ENCODE measurements around the gene ADAMTSL3.
"Not testable (repeated sequence)": the region's sequence is repeated elsewhere in the genome, so short reads cannot be mapped to it uniquely, and the experiment has no call there.

Gene ADAMTSL3

DNA sequence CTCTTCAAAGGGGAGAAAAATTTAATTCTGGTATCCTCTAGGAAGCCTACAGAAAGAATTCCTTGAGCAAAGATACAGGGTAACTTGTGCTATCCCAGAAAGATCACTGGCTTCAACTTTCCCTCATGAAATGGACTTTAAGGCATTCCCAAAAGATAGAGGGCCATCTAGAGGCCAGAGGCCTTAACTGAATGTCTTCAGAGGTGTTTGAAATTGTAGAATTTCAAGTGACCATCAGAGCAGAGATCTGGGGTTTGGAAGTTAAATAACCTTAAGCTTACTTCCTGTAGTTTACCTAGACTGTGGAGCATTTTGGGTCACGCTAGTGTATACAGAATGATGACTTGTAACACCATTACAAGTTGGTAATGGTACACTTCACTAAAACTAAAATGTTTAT is 400.6 kb downstream of the ADAMTSL3 start:
- DNase-seq: not testable (repeated sequence)

DNA sequence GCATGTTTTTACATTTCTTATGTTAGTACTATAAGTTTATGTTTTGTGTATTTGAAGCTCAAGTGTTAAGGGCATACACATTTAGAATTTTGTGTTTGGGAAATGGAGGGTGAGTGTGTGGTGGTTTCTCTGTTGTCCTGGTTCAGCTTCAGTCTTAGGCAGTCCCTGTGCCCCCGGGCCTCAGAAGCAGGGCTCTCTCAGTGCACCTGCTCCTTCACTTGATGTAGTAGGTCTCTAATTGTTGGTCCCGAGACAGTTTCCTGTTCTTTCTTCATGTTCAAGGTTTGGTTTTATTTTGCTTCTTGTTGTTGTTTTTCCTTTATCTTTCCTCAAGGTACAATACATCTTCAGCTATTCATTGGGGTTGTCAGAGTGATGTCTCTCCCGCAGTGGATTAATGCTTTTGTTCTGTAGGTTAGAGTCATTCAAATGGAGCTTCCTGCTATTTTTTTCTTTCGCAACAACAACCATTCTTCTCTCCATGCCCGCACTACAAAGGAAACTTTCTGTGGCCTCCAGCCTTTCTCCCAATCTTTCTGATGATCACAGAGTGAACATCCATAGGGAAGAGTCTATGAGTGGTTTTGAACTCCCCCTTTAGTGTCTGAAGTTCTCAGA is 403.9 kb downstream of the ADAMTSL3 start:
- DNase-seq: no peak

DNA sequence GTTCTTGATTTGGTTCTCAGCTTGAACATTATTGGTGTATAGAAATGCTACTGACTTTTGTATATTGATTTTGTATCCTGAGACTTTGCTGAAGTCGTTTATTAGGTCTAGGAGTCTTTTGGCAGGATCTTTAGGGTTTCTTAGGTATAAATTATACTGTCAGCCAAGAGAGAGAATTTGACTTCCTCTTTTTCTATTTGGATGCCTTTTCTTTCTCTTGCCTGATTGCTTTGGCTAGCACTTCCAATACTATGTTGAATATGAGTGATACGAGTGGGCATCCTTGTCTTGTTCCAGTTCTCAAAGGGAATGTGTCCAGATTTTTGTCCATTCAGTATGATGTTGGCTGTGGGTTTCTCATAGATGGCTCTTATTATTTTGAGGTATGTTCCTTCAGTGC is 409.8 kb downstream of the ADAMTSL3 start:
- not testable (repeated sequence) for DNase-seq

DNA sequence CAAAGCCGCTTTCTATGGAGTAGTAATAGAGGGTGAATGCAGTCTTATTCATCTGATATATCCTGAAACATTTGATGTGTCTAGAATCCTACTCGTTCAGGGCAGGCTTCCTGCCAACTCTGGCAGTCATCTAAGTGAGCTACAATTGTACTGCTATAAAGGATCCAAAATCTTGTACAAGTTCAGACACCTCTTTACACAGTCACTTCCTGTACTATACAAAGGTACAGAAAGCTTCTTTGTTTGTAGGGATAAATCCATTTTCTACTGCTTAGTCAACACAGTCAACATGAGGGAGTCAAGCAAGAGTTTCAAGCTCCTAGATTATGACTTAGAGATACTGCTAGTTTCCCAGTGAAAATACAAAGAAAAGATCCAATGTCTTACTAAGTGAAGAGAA is 414.8 kb downstream of the ADAMTSL3 start:
- DNase-seq: not testable (repeated sequence)

DNA sequence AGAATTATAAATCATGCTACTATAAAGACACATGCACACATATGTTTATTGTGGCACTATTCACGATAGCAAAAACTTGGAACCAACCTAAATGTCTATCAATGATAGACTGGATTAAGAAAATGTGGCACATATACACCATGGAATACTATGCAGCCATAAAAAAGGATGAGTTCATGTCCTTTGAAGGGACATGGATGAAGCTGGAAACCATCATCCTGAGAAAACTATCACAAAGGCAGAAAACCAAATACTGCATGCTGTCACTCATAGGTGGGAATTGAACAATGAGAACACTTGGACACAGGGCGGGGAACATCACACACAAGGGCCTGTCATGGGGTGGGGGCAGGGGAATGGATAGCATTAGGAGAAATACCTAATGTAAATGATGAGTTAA is 424.1 kb downstream of the ADAMTSL3 start:
- not testable (repeated sequence) for DNase-seq

DNA sequence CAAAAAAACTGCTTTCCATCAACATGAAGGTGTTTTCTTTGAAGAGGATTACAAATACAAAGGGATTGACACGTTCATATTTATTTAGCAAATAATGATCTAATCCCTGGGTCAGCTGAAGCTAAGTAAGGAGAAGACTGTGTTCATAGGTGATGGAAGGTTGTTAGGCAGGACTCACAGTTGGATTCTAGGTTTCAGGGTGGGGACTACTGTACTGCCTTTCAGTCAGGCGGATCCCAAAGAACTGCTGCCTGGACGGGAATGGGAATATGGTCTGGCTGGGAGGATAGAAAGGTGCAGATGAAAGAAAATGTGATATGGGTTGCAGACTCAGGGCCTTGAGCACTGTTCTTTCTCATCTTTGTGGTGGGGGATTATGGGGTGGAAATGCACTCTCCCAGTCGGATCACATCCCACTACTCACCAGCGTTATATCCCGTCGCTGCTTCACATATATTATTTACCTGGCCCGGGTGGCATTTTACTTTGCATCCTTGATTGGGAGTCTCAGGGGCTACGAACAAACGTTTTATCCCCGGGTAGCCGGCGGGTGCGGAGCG is 425.5 kb downstream of the ADAMTSL3 start:
- DNase-seq: not testable (repeated sequence)

DNA sequence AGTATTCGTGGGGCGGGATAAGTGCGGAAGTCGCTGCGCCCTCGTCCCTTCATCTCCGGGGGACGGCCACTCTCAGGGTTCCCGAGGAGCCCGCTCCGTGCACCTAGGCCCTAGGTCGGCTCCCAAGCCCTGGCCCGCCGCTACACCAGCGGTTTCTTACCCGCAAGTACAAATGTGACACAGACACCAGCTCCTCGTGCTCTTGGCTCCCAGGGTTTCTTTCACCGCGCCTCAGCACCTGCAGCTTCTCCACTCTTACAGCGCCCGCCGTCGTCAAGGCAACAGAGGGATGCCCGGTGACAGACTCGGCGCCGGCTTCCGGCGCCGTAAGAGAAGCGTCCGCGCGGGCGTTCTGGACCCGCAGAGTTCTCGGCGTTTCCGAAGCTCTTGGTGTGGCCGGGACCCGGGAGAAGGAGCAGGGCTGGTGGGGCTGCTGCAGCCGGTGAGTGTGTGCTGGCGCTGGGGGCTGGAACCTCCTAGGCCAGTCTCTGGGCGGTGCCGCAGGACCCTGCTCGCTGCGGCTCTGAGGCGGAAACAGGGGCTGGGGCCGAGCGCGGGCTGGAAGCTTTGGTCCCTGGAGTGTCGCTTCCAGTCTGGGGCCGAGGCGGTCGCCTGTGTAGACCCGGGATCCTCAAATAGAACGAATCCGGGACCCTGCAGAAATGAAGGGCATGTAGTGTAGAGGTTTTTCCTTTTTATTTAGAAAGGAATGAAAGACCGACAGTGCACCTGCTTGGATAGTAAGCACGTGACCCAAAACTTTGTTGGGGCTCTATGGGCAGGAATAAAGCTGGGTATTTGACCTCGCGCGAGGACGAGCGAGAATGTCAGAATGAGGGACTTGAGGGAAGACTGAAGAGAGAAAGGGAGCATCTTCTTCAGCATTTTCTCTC is 426.2 kb downstream of the ADAMTSL3 start:
- no peak for DNase-seq

DNA sequence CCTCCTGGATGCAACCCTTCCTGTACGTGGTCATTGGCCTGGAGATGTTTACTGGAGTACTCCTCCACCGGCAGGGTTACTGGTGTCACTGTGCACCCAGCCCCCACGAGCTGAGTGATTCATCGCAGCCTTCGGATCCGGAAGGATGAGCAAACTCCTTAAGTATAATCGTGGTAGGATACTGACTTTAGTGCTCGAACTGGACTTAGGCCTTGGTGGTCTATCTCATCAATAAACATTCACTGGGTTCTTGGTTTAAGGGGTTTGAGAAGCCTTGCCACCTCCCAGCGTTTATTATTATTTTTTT is 426.8 kb downstream of the ADAMTSL3 start:
- not testable (repeated sequence) for DNase-seq

DNA sequence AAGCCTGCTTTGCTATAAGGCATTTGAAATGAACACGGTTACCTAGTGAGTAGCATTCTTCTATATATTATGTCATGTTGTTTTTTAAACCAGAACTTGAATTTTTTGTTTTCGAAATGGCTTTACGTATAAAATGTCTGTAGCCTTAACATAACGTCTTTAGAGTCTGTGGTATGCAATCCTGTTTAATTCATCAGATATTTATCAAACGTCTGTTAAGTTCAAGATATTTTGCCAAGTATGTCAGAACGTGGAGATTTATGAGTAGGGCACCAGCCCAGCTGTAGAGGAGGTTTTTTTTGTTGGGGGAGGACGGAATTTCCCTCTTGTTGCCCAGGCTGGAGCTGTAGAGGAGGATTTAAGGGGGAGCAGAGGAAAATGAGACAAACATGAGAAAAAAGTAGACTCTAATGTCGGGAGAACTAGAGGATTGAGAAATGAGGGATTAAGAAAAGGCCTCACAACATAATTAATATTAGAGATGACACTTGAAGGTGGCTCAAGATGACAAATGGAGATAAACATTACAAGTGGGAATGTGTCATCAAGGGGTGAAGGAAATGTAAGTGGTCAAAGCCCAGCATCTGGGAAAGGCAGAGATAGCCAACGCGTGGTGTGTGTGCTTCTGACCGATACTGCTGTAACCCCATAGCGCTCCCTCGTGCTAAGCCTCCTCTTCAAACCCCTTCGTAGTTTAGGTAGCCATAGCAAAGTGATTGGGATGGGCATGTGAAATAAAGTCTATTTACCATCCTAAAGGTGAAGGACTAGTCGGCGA is 427.7 kb downstream of the ADAMTSL3 start:
- no peak for DNase-seq

DNA sequence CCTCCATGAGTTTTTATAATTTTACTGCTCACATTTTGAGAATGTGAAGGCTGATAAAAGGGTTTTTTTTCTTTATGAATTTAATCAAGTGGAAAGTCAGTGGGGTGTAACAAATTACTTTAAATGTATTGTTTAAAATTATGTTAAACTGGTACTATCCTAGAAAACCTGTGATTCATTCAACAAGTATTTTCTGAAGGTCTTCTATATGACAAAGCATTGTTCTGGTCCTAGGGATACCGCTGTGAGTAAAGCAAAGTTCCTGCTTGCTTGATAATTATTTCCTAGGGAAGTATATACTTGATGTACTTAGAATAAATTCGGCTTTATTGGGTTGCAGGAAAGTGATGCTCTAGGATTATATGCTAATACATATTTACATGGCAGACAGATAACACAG is 428.8 kb downstream of the ADAMTSL3 start:
- DNase-seq: no peak

DNA sequence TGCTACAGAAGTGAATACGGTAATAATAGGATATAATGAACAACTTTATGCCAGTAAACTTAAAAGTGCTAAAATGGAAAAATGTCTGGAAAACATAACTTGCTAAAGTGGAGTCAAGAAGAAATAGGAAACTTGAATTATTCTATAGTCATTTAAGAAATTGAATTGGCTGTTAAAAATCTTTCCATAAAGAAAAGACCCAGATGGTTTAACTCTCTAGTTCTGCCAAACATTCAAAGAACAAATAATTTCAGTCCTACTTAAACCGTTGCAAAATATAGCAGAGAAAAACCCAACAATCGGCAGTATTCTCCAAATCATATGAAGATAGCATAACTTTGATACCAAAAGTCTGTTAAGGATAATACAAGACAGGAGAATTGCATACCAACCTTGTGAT is 432.1 kb downstream of the ADAMTSL3 start:
- DNase-seq: not testable (repeated sequence)
